CD14-positive monocyte (primary cell): ENCODE data around the gene EPHA1. TPM values are rescaled to one million over a fixed set of nuclear protein-coding genes. Genes with fewer than 3 reads are reported as not detected.

Experiments
- DNase-seq, 3 donors: peaks; one replicate each; pipeline ENCODE4 v3.0.0-alpha.2; 2011 to 2022
- H2AFZ ChIP-seq: 2 replicates; pipeline ENCODE4 v1.6.0; 2012; ENCODE audit warnings: mild to moderate bottlenecking, low read depth, low read length, inconsistent platforms; ENCODE audit not compliant: insufficient read depth, poor library complexity, severe bottlenecking
- H3K27ac ChIP-seq, 2 donors: 1 replicate in 1 of 2; 2 replicates in 1 of 2; pipeline ENCODE4 v1.5.1; 2012 to 2013; ENCODE audit warnings: low read length in 2 of 2, control low read depth in 1 of 2, inconsistent platforms in 1 of 2, low read depth in 1 of 2, mild to moderate bottlenecking in 1 of 2
- H3K27me3 ChIP-seq, 2 donors: one replicate each; pipeline versions ENCODE4 v1.6.0 to v1.6.1; 2011 to 2013; ENCODE audit warnings: low read length in 2 of 2; ENCODE audit not compliant: control insufficient read depth in 2 of 2, insufficient read depth in 2 of 2
- H3K36me3 ChIP-seq, 2 donors: replicated peaks in 1 of 2; 1 replicate in 1 of 2; 2 replicates in 1 of 2; pipeline versions ENCODE4 v1.5.1 to v1.6.1; 2012 to 2013; ENCODE audit warnings: low read length in 2 of 2, control low read depth in 1 of 2, inconsistent platforms in 1 of 2, mild to moderate bottlenecking in 1 of 2; ENCODE audit not compliant: insufficient read depth in 2 of 2, control insufficient read depth in 1 of 2
- H3K4me1 ChIP-seq, 2 donors: 1 replicate in 1 of 2; 2 replicates in 1 of 2; pipeline versions ENCODE4 v1.5.1 to v1.6.1; 2012 to 2013; ENCODE audit warnings: low read length in 2 of 2, control low read depth in 1 of 2, inconsistent platforms in 1 of 2, mild to moderate bottlenecking in 1 of 2, moderate library complexity in 1 of 2; ENCODE audit not compliant: insufficient read depth in 2 of 2, control insufficient read depth in 1 of 2
- H3K4me2 ChIP-seq: replicated peaks from 2 replicates; pipeline ENCODE3; 2012; ENCODE audit warnings: low read length, moderate library complexity, mild to moderate bottlenecking; ENCODE audit not compliant: poor library complexity, severe bottlenecking; ENCODE audit errors: extremely low read depth
- H3K4me3 ChIP-seq, 3 experiments: fragments of 200-600 bp in 1 of 3; sonication (generic) in 1 of 3; replicated peaks in 1 of 3; 1 replicate in 2 of 3; 2 replicates in 1 of 3; pipeline ENCODE4 v1.5.1; 2011 to 2013; ENCODE audit warnings: low read length in 3 of 3, mild to moderate bottlenecking in 3 of 3, control low read depth in 2 of 3, low read depth in 2 of 3, inconsistent platforms in 1 of 3, moderate library complexity in 1 of 3
- H3K79me2 ChIP-seq: 2 replicates; pipeline ENCODE4 v1.6.0; 2012; ENCODE audit warnings: mild to moderate bottlenecking, control low read depth, inconsistent platforms, low read length, moderate library complexity; ENCODE audit not compliant: insufficient read depth
- H3K9ac ChIP-seq: 2 replicates; pipeline ENCODE4 v1.6.0; 2017; ENCODE audit warnings: low read length, mild to moderate bottlenecking; ENCODE audit not compliant: insufficient read depth, poor library complexity, severe bottlenecking
- H3K9me3 ChIP-seq, 2 donors: replicated peaks in 1 of 2; 1 replicate in 1 of 2; 2 replicates in 1 of 2; pipeline versions ENCODE4 v1.5.1 to v1.6.1; 2012 to 2013; ENCODE audit warnings: low read length in 2 of 2, control low read depth in 1 of 2; ENCODE audit not compliant: control insufficient read depth in 1 of 2, insufficient read depth in 1 of 2
- H4K20me1 ChIP-seq: 2 replicates; pipeline ENCODE4 v1.6.0; 2012; ENCODE audit warnings: mild to moderate bottlenecking, low read length, control low read depth, moderate library complexity; ENCODE audit not compliant: insufficient read depth
- H3K27ac Mint-ChIP-seq, 7 donors: one replicate each; pipeline ENCODE4 v1.8.0; 2020; ENCODE audit warnings: mild to moderate bottlenecking in 7 of 7, mixed read lengths in 7 of 7, moderate library complexity in 6 of 7, inconsistent platforms in 2 of 7
- H3K27me3 Mint-ChIP-seq, 3 donors: one replicate each; pipeline ENCODE4 v1.8.0; 2021 to 2022; ENCODE audit warnings: low read depth in 3 of 3, mild to moderate bottlenecking in 3 of 3, mixed read lengths in 3 of 3, moderate library complexity in 3 of 3, inconsistent platforms in 1 of 3
- H3K36me3 Mint-ChIP-seq, 2 donors: one replicate each; pipeline ENCODE4 v1.8.0; 2020; ENCODE audit warnings: mixed read lengths in 2 of 2, inconsistent platforms in 1 of 2, mild to moderate bottlenecking in 1 of 2
- H3K4me1 Mint-ChIP-seq: one replicate; pipeline ENCODE4 v1.8.0; 2020; ENCODE audit warnings: mild to moderate bottlenecking, mixed read lengths
- H3K4me3 Mint-ChIP-seq, 2 donors: one replicate each; pipeline ENCODE4 v1.8.0; 2020; ENCODE audit warnings: mild to moderate bottlenecking in 2 of 2, mixed read lengths in 2 of 2, moderate library complexity in 1 of 2
- H3K9me3 Mint-ChIP-seq, 7 donors: one replicate each; pipeline ENCODE4 v1.8.0; 2020 to 2022; ENCODE audit warnings: mixed read lengths in 7 of 7, mild to moderate bottlenecking in 6 of 7, moderate library complexity in 6 of 7, inconsistent platforms in 2 of 7
- CTCF ChIP-seq: fragments of 200-600 bp; IDR thresholded peaks from one replicate; pipeline ENCODE4 v1.8.0; 2022; ENCODE audit warnings: antibody characterized with exemption, mild to moderate bottlenecking
- WGBS: methylation state at CpG from one replicate; pipeline ENCODE4 v1.1.5; 2013; ENCODE audit warnings: missing lambda C conversion rate; ENCODE audit not compliant: insufficient coverage; 5-methylcytosine and 5-hydroxymethylcytosine counted together
- intact Hi-C, 2 donors: fragments of 100-400 bp; cut with micrococcal nuclease; formaldehyde crosslinking; loops; one replicate each; pipeline versions ENCODE4 v1.15.0 to v1.15.1; 2023
- polyA plus RNA-seq, 3 donors: library from polyadenylated mRNA; depleted of rRNA in 1 of 3; unstranded in 2 of 3; stranded (reverse) in 1 of 3; fragments of 300-500 nt in 2 of 3; fragments of >200 nt in 1 of 3; fragmentation: Illumina TruSeq in 2 of 3; gene quantifications; 1 replicate in 2 of 3; 2 replicates in 1 of 3; pipeline ENCODE4 v1.2.3, GENCODE V29; 2012 to 2021

The EPHA1 gene
- polyA plus RNA-seq, 3 donors = 0.50 to 0.95 TPM; not detected in 1

DNA sequence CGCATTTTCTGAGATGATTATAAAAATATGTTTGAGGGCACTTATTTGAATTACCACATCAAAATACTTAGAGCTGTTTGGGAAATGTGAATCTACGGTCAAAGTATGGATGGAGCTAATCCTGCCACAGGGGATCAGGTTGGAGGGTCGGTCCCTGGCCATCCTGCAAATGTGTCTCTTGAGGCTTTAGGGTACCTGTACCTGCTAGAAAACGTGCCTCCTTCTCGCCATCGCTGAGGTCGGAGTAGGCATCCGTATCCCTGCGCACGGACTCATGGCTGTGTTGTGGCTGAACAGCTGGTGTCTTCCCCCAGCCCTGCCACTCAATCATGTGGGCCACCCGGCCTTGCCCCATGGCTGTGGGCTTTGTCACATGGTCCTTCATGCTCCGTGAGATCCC lies 50.0 kb downstream of the EPHA1 start:
- H3K36me3 Mint-ChIP-seq = peaks cover 10 to 13% of the 10 kb centered on the region in 2 donors
- H3K4me1 ChIP-seq = peaks cover 15 to 27% of the 10 kb centered on the region in 2 donors
- H4K20me1 ChIP-seq = no peaks in the 10 kb centered on the region
- no peak overlapping the region for H3K4me3 Mint-ChIP-seq
- H3K79me2 ChIP-seq = no peaks in the 10 kb centered on the region
- no peak for DNase-seq
- no peaks in the 10 kb centered on the region for H3K36me3 ChIP-seq
- intact Hi-C loops = no loop called here
- no peak overlapping the region for H2AFZ ChIP-seq
- H3K27ac Mint-ChIP-seq = no peak overlapping the region
- H3K27me3 ChIP-seq = peaks cover 18 to 28% of the 10 kb centered on the region in 2 donors
- no peak overlapping the region for H3K4me2 ChIP-seq
- WGBS = 85% methylated on average over 11 of the region's 12 CpGs
- no peaks in the 10 kb centered on the region for H3K9me3 ChIP-seq
- H3K27me3 Mint-ChIP-seq = peaks cover 37 to 45% (median 39%) of the 10 kb centered on the region in 3 donors
- peaks cover 28% of the 10 kb centered on the region for H3K4me1 Mint-ChIP-seq
- H3K4me3 ChIP-seq = no peak overlapping the region
- H3K9me3 Mint-ChIP-seq = peaks cover 0 to 25% (median 7%) of the 10 kb centered on the region in 7 donors
- no peak overlapping the region for H3K27ac ChIP-seq
- H3K9ac ChIP-seq = no peak overlapping the region
- no peak for TF ChIP-seq CTCF

- intact Hi-C loops = no loop called here
- TF ChIP-seq CTCF = no peak
- H3K27ac Mint-ChIP-seq = no peak overlapping the region
Observed at GRCh38 chr7:143356414-143357050, 52.1 kb downstream of the EPHA1 start.

More at GRCh38 chr7:143356414-143357050, 52.1 kb downstream of the EPHA1 start:
- H3K27me3 Mint-ChIP-seq = peaks cover 26 to 30% (median 27%) of the 10 kb centered on the region in 3 donors
- peaks cover 4 to 13% of the 10 kb centered on the region in 2 donors for H3K4me1 ChIP-seq
- no peaks in the 10 kb centered on the region for H3K9me3 ChIP-seq
- H3K36me3 ChIP-seq = no peaks in the 10 kb centered on the region
- peaks cover 9 to 13% of the 10 kb centered on the region in 2 donors for H3K27me3 ChIP-seq
- H3K4me1 Mint-ChIP-seq = peaks cover 20% of the 10 kb centered on the region
- no peak overlapping the region for H3K27ac ChIP-seq
- H4K20me1 ChIP-seq = no peaks in the 10 kb centered on the region
- H2AFZ ChIP-seq = no peak overlapping the region
- no peak for DNase-seq
- WGBS = 93% methylated on average over 7 of the region's 13 CpGs
- no peak overlapping the region for H3K4me2 ChIP-seq
- H3K4me3 ChIP-seq = no peak overlapping the region
- H3K9ac ChIP-seq = no peak overlapping the region
- no peaks in the 10 kb centered on the region for H3K79me2 ChIP-seq
- H3K36me3 Mint-ChIP-seq = peaks cover 5 to 7% of the 10 kb centered on the region in 2 donors
- H3K9me3 Mint-ChIP-seq = peaks cover 0 to 11% (median 0%) of the 10 kb centered on the region in 7 donors
- no peak overlapping the region for H3K4me3 Mint-ChIP-seq
